Measurements from ENCODE around the gene SEM1.
"Not testable (repeated sequence)": the region's sequence is repeated elsewhere in the genome, so short reads cannot be mapped to it uniquely, and the experiment has no call there.

SEM1 gene

GRCh38 chr7:96737545-96738050 is 28.0 kb upstream of the SEM1 start:
- TF ChIP-seq CTCF (IDR thresholded peaks at IDR 0.05; ENCODE audit: low read depth, low read length, missing control alignments): no peak
- H3K4me3 ChIP-seq (ENCODE audit: low read depth, low read length): no peak overlapping the region
- in situ Hi-C loops (cut with HindIII; ENCODE audit: low sequenced_read_pairs): no loop called here
- DNase-seq (ENCODE audit: low read depth): no peak

GRCh38 chr7:96734343-96734742 is 24.7 kb upstream of the SEM1 start:
- no peak for TF ChIP-seq CTCF (IDR thresholded peaks at IDR 0.05; ENCODE audit: low read depth, low read length, missing control alignments)
- DNase-seq (ENCODE audit: low read depth): no peak
- H3K4me3 ChIP-seq (ENCODE audit: low read depth, low read length): no peak overlapping the region
- in situ Hi-C loops (cut with HindIII; ENCODE audit: low sequenced_read_pairs): no loop called here

- in situ Hi-C loops (cut with HindIII; ENCODE audit: low sequenced_read_pairs): no loop called here
- no peak overlapping the region for H3K4me3 ChIP-seq (ENCODE audit: low read depth, low read length)
- DNase-seq (ENCODE audit: low read depth): no peak
- no peak for TF ChIP-seq CTCF (IDR thresholded peaks at IDR 0.05; ENCODE audit: low read depth, low read length, missing control alignments)
These were observed 20.2 kb upstream of the SEM1 start for GRCh38 chr7:96729820-96730219.

GRCh38 chr7:96728139-96728538 is 18.5 kb upstream of the SEM1 start:
- DNase-seq (ENCODE audit: low read depth): no peak
- no peak overlapping the region for H3K4me3 ChIP-seq (ENCODE audit: low read depth, low read length)
- in situ Hi-C loops (cut with HindIII; ENCODE audit: low sequenced_read_pairs): no loop called here
- no peak for TF ChIP-seq CTCF (IDR thresholded peaks at IDR 0.05; ENCODE audit: low read depth, low read length, missing control alignments)

GRCh38 chr7:96727534-96728088 is 18.0 kb upstream of the SEM1 start:
- no peak for DNase-seq (ENCODE audit: low read depth)
- no peak for TF ChIP-seq CTCF (IDR thresholded peaks at IDR 0.05; ENCODE audit: low read depth, low read length, missing control alignments)
- no peak overlapping the region for H3K4me3 ChIP-seq (ENCODE audit: low read depth, low read length)
- in situ Hi-C loops (cut with HindIII; ENCODE audit: low sequenced_read_pairs): no loop called here

GRCh38 chr7:96723622-96724021 is 14.0 kb upstream of the SEM1 start:
- no peak overlapping the region for H3K4me3 ChIP-seq (ENCODE audit: low read depth, low read length)
- in situ Hi-C loops (cut with HindIII; ENCODE audit: low sequenced_read_pairs): no loop called here
- DNase-seq (ENCODE audit: low read depth): no peak
- no peak for TF ChIP-seq CTCF (IDR thresholded peaks at IDR 0.05; ENCODE audit: low read depth, low read length, missing control alignments)

- H3K4me3 ChIP-seq (ENCODE audit: low read depth, low read length); in situ Hi-C loops (cut with HindIII; ENCODE audit: low sequenced_read_pairs); DNase-seq (ENCODE audit: low read depth): not testable (repeated sequence)
These were observed 13.3 kb upstream of the SEM1 start for GRCh38 chr7:96722928-96723327.
